H9 (cell line): ENCODE data around the gene ANKRD44. TPM values are rescaled to one million over a fixed set of nuclear protein-coding genes. Genes with fewer than 3 reads are reported as not detected.

ENCODE experiments used
- DNase-seq: peaks from one replicate; pipeline ENCODE4 v3.0.0-alpha.2; 2017
- H2AFZ ChIP-seq: one replicate; pipeline ENCODE4 v1.6.1; 2013; ENCODE audit warnings: mild to moderate bottlenecking, low read length, control low read depth, moderate library complexity
- H2AK5ac ChIP-seq: 2 replicates; pipeline ENCODE4 v1.6.1; 2013; ENCODE audit warnings: low read length, control low read depth, mixed read lengths; ENCODE audit not compliant: insufficient read length
- H2BK120ac ChIP-seq: one replicate; pipeline ENCODE4 v1.6.1; 2013; ENCODE audit warnings: low read depth, mild to moderate bottlenecking, low read length, control low read depth, inconsistent platforms; ENCODE audit not compliant: poor library complexity, severe bottlenecking
- H2BK12ac ChIP-seq: 2 replicates; pipeline ENCODE4 v1.6.1; 2013; ENCODE audit warnings: low read length, control low read depth, mixed read lengths, low read depth; ENCODE audit not compliant: insufficient read length
- H2BK15ac ChIP-seq: 2 replicates; pipeline ENCODE4 v1.6.1; 2013; ENCODE audit warnings: low read depth, low read length, control low read depth
- H2BK20ac ChIP-seq: one replicate; pipeline ENCODE4 v1.6.1; 2013; ENCODE audit warnings: low read depth, mild to moderate bottlenecking, low read length, control low read depth, inconsistent platforms; ENCODE audit not compliant: poor library complexity, severe bottlenecking
- H2BK5ac ChIP-seq: 2 replicates; pipeline ENCODE4 v1.6.1; 2013; ENCODE audit warnings: low read length, control low read depth, mixed read lengths; ENCODE audit not compliant: insufficient read length
- H3K14ac ChIP-seq: 2 replicates; pipeline ENCODE4 v1.6.1; 2013; ENCODE audit warnings: low read length, control low read depth; ENCODE audit not compliant: insufficient read depth
- H3K18ac ChIP-seq: 2 replicates; pipeline ENCODE4 v1.6.1; 2013; ENCODE audit warnings: low read depth, mild to moderate bottlenecking, mixed read lengths, low read length, control low read depth; ENCODE audit not compliant: insufficient read length
- H3K23ac ChIP-seq: 2 replicates; pipeline ENCODE4 v1.6.1; 2013; ENCODE audit warnings: low read length, control low read depth, mixed read lengths, low read depth; ENCODE audit not compliant: insufficient read length
- H3K23me2 ChIP-seq: 2 replicates; pipeline ENCODE4 v1.6.1; 2013; ENCODE audit warnings: low read depth, mild to moderate bottlenecking, mixed read lengths, low read length, control low read depth; ENCODE audit not compliant: insufficient read length, poor library complexity, severe bottlenecking
- H3K27ac ChIP-seq: 2 replicates; pipeline ENCODE4 v1.5.1; 2013; ENCODE audit warnings: low read length, control low read depth, mixed read lengths, low read depth; ENCODE audit not compliant: insufficient read length
- H3K27me3 ChIP-seq: 2 replicates; pipeline ENCODE4 v1.6.1; 2013; ENCODE audit warnings: low read length, control low read depth, inconsistent platforms; ENCODE audit not compliant: insufficient read depth
- H3K4ac ChIP-seq: 2 replicates; pipeline ENCODE4 v1.6.1; 2013; ENCODE audit warnings: low read depth, mild to moderate bottlenecking, control low read depth, inconsistent platforms, low read length, moderate library complexity
- H3K4me1 ChIP-seq: 2 replicates; pipeline ENCODE4 v1.6.1; 2013; ENCODE audit warnings: low read length, control low read depth, inconsistent platforms; ENCODE audit not compliant: insufficient read depth
- H3K4me2 ChIP-seq: 2 replicates; pipeline ENCODE4 v1.6.1; 2013; ENCODE audit warnings: low read length, control low read depth, mixed read lengths; ENCODE audit not compliant: insufficient read length, insufficient read depth
- H3K56ac ChIP-seq: 2 replicates; pipeline ENCODE4 v1.6.1; 2013; ENCODE audit warnings: low read depth, mild to moderate bottlenecking, mixed read lengths, low read length, control low read depth; ENCODE audit not compliant: insufficient read length
- H3K79me1 ChIP-seq: 2 replicates; pipeline ENCODE4 v1.6.1; 2013; ENCODE audit warnings: low read depth, mild to moderate bottlenecking, moderate library complexity, low read length, control low read depth, inconsistent platforms; ENCODE audit not compliant: insufficient read depth, poor library complexity, severe bottlenecking
- H3K79me2 ChIP-seq: 2 replicates; pipeline ENCODE4 v1.6.1; 2013; ENCODE audit warnings: low read length, control low read depth, inconsistent platforms; ENCODE audit not compliant: insufficient read depth
- H3K9ac ChIP-seq: 2 replicates; pipeline ENCODE4 v1.6.1; 2013; ENCODE audit warnings: low read length, control low read depth, mixed read lengths; ENCODE audit not compliant: insufficient read length; ENCODE audit errors: extremely low read depth
- H3K9me3 ChIP-seq: one replicate; pipeline ENCODE4 v1.6.1; 2013; ENCODE audit warnings: low read depth, low read length, inconsistent platforms; ENCODE audit not compliant: control insufficient read depth
- H3T11ph ChIP-seq: one replicate; pipeline ENCODE4 v1.6.1; 2013; ENCODE audit warnings: mild to moderate bottlenecking, low read length, control low read depth, inconsistent platforms
- H4K20me1 ChIP-seq: one replicate; pipeline ENCODE4 v1.6.1; 2013; ENCODE audit not compliant: control insufficient read depth, insufficient read length, insufficient read depth
- H4K5ac ChIP-seq: 2 replicates; pipeline ENCODE4 v1.6.1; 2013; ENCODE audit warnings: low read depth, mild to moderate bottlenecking, mixed read lengths, low read length, control low read depth; ENCODE audit not compliant: insufficient read length
- H4K8ac ChIP-seq: replicated peaks from 2 replicates; pipeline ENCODE4 v1.6.1; 2013; ENCODE audit warnings: low read length, control low read depth, mixed read lengths, low read depth; ENCODE audit not compliant: insufficient read length
- H4K91ac ChIP-seq: 2 replicates; pipeline ENCODE4 v1.6.1; 2013; ENCODE audit warnings: low read depth, mild to moderate bottlenecking, moderate library complexity, mixed read lengths, low read length, control low read depth; ENCODE audit not compliant: insufficient read length
- H3K27ac Mint-ChIP-seq, 3 experiments: 2 replicates in 2 of 3; 3 replicates in 1 of 3; pipeline ENCODE4 v1.8.0; 2020 to 2021; ENCODE audit warnings: mixed read lengths in 3 of 3, mild to moderate bottlenecking in 1 of 3, moderate library complexity in 1 of 3
- H3K27me3 Mint-ChIP-seq: 2 replicates; pipeline ENCODE4 v1.8.0; 2021; ENCODE audit warnings: low read depth, mild to moderate bottlenecking, moderate library complexity, mixed read lengths
- H3K36me3 Mint-ChIP-seq, 3 experiments: 2 replicates in 2 of 3; 3 replicates in 1 of 3; pipeline ENCODE4 v1.8.0; 2020 to 2021; ENCODE audit warnings: low read depth in 3 of 3, mixed read lengths in 3 of 3; ENCODE audit not compliant: insufficient read depth in 1 of 3
- H3K4me1 Mint-ChIP-seq, 2 experiments: 2 replicates each; pipeline ENCODE4 v1.8.0; 2020; ENCODE audit warnings: mixed read lengths in 2 of 2
- H3K4me3 Mint-ChIP-seq, 2 experiments: 2 replicates in 1 of 2; 3 replicates in 1 of 2; pipeline ENCODE4 v1.8.0; 2020 to 2021; ENCODE audit warnings: mild to moderate bottlenecking in 2 of 2, mixed read lengths in 2 of 2, moderate library complexity in 1 of 2
- H3K9me3 Mint-ChIP-seq, 2 experiments: 2 replicates in 1 of 2; 3 replicates in 1 of 2; pipeline ENCODE4 v1.8.0; 2020; ENCODE audit warnings: mild to moderate bottlenecking in 2 of 2, mixed read lengths in 2 of 2, moderate library complexity in 1 of 2
- CTCF ChIP-seq: fragments of 200-600 bp; sonication (generic); conservative IDR thresholded peaks from 3 replicates; pipeline ENCODE4 v1.8.0; 2021; ENCODE audit warnings: antibody characterized with exemption, mild to moderate bottlenecking
- WGBS: extraction: QIAGEN DNeasy Blood & Tissue Kit; methylation state at CpG from one replicate; pipeline ENCODE4 v1.1.7; 2013; ENCODE audit warnings: missing lambda C conversion rate, low lambda C conversion rate, mixed read lengths; ENCODE audit not compliant: insufficient read length; ENCODE audit errors: extremely low coverage; 5-methylcytosine and 5-hydroxymethylcytosine counted together
- total RNA-seq: library from RNA; stranded (reverse); gene quantifications from 2 replicates; pipeline ENCODE4 v1.2.1, GENCODE V29; 2021

ANKRD44 gene
- total RNA-seq, 1 experiment from 2014 or later, result 1.9 TPM

DNA sequence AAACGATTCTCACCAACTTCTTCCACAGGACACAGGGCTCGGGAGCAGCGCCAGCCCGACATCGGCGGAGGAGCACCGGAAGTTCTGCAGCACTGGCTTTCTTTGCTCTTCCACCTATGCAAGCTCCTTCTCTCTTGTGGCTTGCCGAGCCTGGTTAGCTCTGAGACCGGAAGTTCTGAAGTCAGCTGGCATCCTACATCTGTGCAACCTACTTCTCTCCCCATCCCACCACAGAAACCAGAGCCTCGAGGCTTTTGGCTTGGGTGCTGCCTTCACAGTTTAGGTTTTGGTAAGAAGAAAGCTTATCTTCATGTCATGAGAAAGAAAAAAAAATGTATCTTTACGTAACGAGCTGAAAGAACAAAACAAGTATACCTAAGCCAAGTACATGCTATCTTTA, 111.7 kb downstream of the ANKRD44 start:
- Mint-ChIP-seq H3K36me3 (no peaks in the 10 kb centered on the region), H3K4me1 (peaks cover 0 to 12% of the 10 kb centered on the region in 2 experiments; a peak in 2 of 4 replicates), H3K9me3 (no peaks in the 10 kb centered on the region), H3K27me3 (no peaks in the 10 kb centered on the region), H3K4me3 (no peak overlapping the region), H3K27ac (no peak overlapping the region)
- H3K27ac ChIP-seq, result no peak overlapping the region
- no CpG with 5 or more reads among the region's 12 CpGs for WGBS
- H4K8ac ChIP-seq, result no peak overlapping the region
- no peak overlapping the region for H2AFZ ChIP-seq
- H3T11ph ChIP-seq, result no peak overlapping the region
- H3K4me2 ChIP-seq, result no peak overlapping the region
- no peak overlapping the region for H3K56ac ChIP-seq
- no peaks in the 10 kb centered on the region for H3K23me2 ChIP-seq
- H3K4ac ChIP-seq, result no peak overlapping the region
- no peak overlapping the region for H4K5ac ChIP-seq
- no peaks in the 10 kb centered on the region for H3K79me2 ChIP-seq
- no peak overlapping the region for H2AK5ac ChIP-seq
- H3K23ac ChIP-seq, result no peak overlapping the region
- no peak overlapping the region for H2BK12ac ChIP-seq
- no peak overlapping the region for H3K9ac ChIP-seq
- no peak overlapping the region for H4K91ac ChIP-seq
- no peak overlapping the region for H2BK20ac ChIP-seq
- H3K14ac ChIP-seq, result no peak overlapping the region
- H3K9me3 ChIP-seq, result no peaks in the 10 kb centered on the region
- DNase-seq, result no peak
- no peak overlapping the region for H2BK5ac ChIP-seq
- no peak overlapping the region for H3K18ac ChIP-seq
- no peak for TF ChIP-seq CTCF
- no peaks in the 10 kb centered on the region for H3K27me3 ChIP-seq
- H2BK120ac ChIP-seq, result no peak overlapping the region
- H4K20me1 ChIP-seq, result no peaks in the 10 kb centered on the region
- no peak overlapping the region for H2BK15ac ChIP-seq
- H3K4me1 ChIP-seq, result no peaks in the 10 kb centered on the region
- H3K79me1 ChIP-seq, result no peaks in the 10 kb centered on the region
